Astrocyte (in vitro differentiated cells and primary cell): Measurements from ENCODE around the gene MVP. TPM values are rescaled to one million over a fixed set of nuclear protein-coding genes. Genes with fewer than 3 reads are reported as not detected.
"Not testable (repeated sequence)": the region's sequence is repeated elsewhere in the genome, so short reads cannot be mapped to it uniquely, and the experiment has no call there.

Source experiments
- DNase-seq: peaks from one replicate; pipeline ENCODE4 v3.0.0-alpha.2; 2010; ENCODE audit warnings: low read depth
- FAIRE-seq: peaks from 2 replicates; lab custom pipeline; 2011; peaks lifted over from hg19 to GRCh38; lab: Jason Lieb, UNC
- H2AFZ ChIP-seq: 2 replicates; pipeline ENCODE4 v1.6.0; 2012; ENCODE audit warnings: low read depth, low read length, inconsistent platforms
- H3K27ac ChIP-seq: 2 replicates; pipeline ENCODE4 v1.5.1; 2011; ENCODE audit warnings: low read depth, low read length, inconsistent platforms
- H3K27me3 ChIP-seq: 2 replicates; pipeline ENCODE4 v1.6.0; 2011; ENCODE audit warnings: low read length, inconsistent platforms; ENCODE audit not compliant: insufficient read depth
- H3K36me3 ChIP-seq: 2 replicates; pipeline ENCODE4 v1.5.1; 2011; ENCODE audit warnings: low read length, inconsistent platforms; ENCODE audit not compliant: insufficient read depth
- H3K4me1 ChIP-seq: 2 replicates; pipeline ENCODE4 v1.5.1; 2011; ENCODE audit warnings: low read length, inconsistent platforms; ENCODE audit not compliant: insufficient read depth
- H3K4me2 ChIP-seq: 2 replicates; pipeline ENCODE4 v1.6.0; 2012; ENCODE audit warnings: low read length, inconsistent platforms
- H3K4me3 ChIP-seq: 2 replicates; pipeline ENCODE4 v1.5.1; 2011; ENCODE audit warnings: low read depth, mild to moderate bottlenecking, low read length, inconsistent platforms; ENCODE audit not compliant: insufficient read depth
- H3K79me2 ChIP-seq: 2 replicates; pipeline ENCODE4 v1.6.0; 2012; ENCODE audit warnings: mild to moderate bottlenecking, low read length, inconsistent platforms; ENCODE audit not compliant: insufficient read depth
- H3K9ac ChIP-seq: 2 replicates; pipeline ENCODE4 v1.6.0; 2012; ENCODE audit warnings: mild to moderate bottlenecking, low read length, inconsistent platforms
- H3K9me3 ChIP-seq: 2 replicates; pipeline ENCODE4 v1.5.1; 2012; ENCODE audit warnings: low read depth, mild to moderate bottlenecking, low read length, inconsistent platforms; ENCODE audit not compliant: insufficient read depth
- H4K20me1 ChIP-seq: 2 replicates; pipeline ENCODE4 v1.6.0; 2012; ENCODE audit warnings: low read length, inconsistent platforms; ENCODE audit not compliant: insufficient read depth
- H3K27ac Mint-ChIP-seq: one replicate; pipeline ENCODE4 v1.8.0; 2021; ENCODE audit warnings: mild to moderate bottlenecking, mixed read lengths; ENCODE audit not compliant: unreplicated experiment
- H3K27me3 Mint-ChIP-seq: one replicate; pipeline ENCODE4 v1.8.0; 2021; ENCODE audit warnings: low read depth, mixed read lengths; ENCODE audit not compliant: unreplicated experiment
- H3K36me3 Mint-ChIP-seq: one replicate; pipeline ENCODE4 v1.8.0; 2021; ENCODE audit warnings: low read depth, mixed read lengths; ENCODE audit not compliant: unreplicated experiment
- H3K4me1 Mint-ChIP-seq: one replicate; pipeline ENCODE4 v1.8.0; 2021; ENCODE audit warnings: low read depth, mixed read lengths; ENCODE audit not compliant: unreplicated experiment
- H3K4me3 Mint-ChIP-seq: one replicate; pipeline ENCODE4 v1.8.0; 2021; ENCODE audit warnings: mild to moderate bottlenecking, moderate library complexity, mixed read lengths; ENCODE audit not compliant: unreplicated experiment
- H3K9me3 Mint-ChIP-seq: one replicate; pipeline ENCODE4 v1.8.0; 2021; ENCODE audit warnings: mild to moderate bottlenecking, mixed read lengths; ENCODE audit not compliant: unreplicated experiment
- CTCF ChIP-seq: IDR thresholded peaks from 2 replicates; pipeline ENCODE4 v1.5.1; 2011; ENCODE audit warnings: low read depth, mild to moderate bottlenecking, inconsistent platforms, low read length, moderate library complexity; ENCODE audit not compliant: insufficient read depth
- EZH2 ChIP-seq: IDR thresholded peaks from 2 replicates; pipeline ENCODE4 v1.6.1; 2012; ENCODE audit warnings: mild to moderate bottlenecking, low read length, inconsistent platforms; ENCODE audit not compliant: insufficient read depth
- total RNA-seq: library from RNA; stranded (reverse); gene quantifications from 2 replicates; pipeline ENCODE4 v1.2.1, GENCODE V29; 2021

The MVP gene
- total RNA-seq, 1 donor from 2014 or later, result 38.7 TPM

DNA sequence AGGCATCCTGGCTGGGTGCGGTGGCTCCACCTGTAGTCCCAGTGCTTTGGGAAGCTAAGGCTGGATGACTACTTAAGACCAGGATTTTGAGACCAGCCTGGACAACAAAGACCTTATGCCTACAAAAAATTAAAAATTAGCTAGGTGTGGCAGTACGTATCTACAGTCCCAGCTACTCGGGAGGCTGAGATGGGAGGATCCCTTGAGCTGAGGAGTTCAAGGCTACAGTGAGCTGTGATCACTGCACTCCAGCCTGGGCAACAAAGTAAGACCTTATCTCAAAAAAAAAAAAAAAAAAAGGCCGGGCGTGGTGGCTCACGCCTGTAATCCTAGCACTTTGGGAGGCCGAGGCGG is 6.1 kb downstream of the MVP start:
- Histone ChIP-seq H3K4me2 (peak overlapping the region; percentile 79), H3K9ac (peak overlapping the region; percentile 60), H4K20me1 (peaks cover 46% of the 10 kb centered on the region), H2AFZ (no peak overlapping the region), H3K9me3 (no peaks in the 10 kb centered on the region), H3K4me3 (no peak overlapping the region), H3K36me3 (no peaks in the 10 kb centered on the region), H3K4me1 (peaks cover 46% of the 10 kb centered on the region), H3K79me2 (peaks cover 87% of the 10 kb centered on the region), H3K27ac (peak overlapping the region; percentile 89), H3K27me3 (no peaks in the 10 kb centered on the region)
- FAIRE-seq (no peak), DNase-seq (no peak)
- H3K4me1 Mint-ChIP-seq, result peaks cover 22% of the 10 kb centered on the region
- peaks cover 3% of the 10 kb centered on the region for H3K36me3 Mint-ChIP-seq
- no peak overlapping the region for H3K27ac Mint-ChIP-seq
- H3K27me3 Mint-ChIP-seq, result peaks cover 2% of the 10 kb centered on the region
- TF ChIP-seq EZH2 (no peak), CTCF (no peak)
- no peaks in the 10 kb centered on the region for H3K9me3 Mint-ChIP-seq
- no peak overlapping the region for H3K4me3 Mint-ChIP-seq

DNA sequence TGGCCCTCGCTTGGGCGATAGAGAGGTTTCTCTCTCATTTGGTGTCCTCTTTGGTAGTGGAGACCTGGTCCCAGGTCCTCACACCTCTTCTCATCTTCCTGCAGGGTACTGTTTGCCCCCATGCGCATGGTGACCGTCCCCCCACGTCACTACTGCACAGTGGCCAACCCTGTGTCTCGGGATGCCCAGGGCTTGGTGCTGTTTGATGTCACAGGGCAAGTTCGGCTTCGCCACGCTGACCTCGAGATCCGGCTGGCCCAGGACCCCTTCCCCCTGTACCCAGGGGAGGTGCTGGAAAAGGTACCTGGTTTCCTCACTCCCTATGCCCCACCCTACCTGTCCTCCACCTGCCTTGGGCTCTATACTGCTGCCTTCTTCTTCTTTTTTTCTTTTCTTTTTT is 10.5 kb downstream of the MVP start:
- peaks cover 6% of the 10 kb centered on the region for H3K4me1 ChIP-seq
- Mint-ChIP-seq H3K27me3 (peaks cover 2% of the 10 kb centered on the region), H3K27ac (no peak overlapping the region), H3K36me3 (peaks cover 17% of the 10 kb centered on the region), H3K4me1 (peaks cover 4% of the 10 kb centered on the region), H3K4me3 (no peak overlapping the region), H3K9me3 (peaks cover 2% of the 10 kb centered on the region)
- H2AFZ ChIP-seq, result no peak overlapping the region
- no peak overlapping the region for H3K4me2 ChIP-seq
- DNase-seq (no peak), FAIRE-seq (no peak)
- H4K20me1 ChIP-seq, result peaks cover 47% of the 10 kb centered on the region
- H3K9ac ChIP-seq, result no peak overlapping the region
- TF ChIP-seq EZH2, result no peak
- no peak for TF ChIP-seq CTCF
- H3K36me3 ChIP-seq, result peaks cover 10% of the 10 kb centered on the region
- no peaks in the 10 kb centered on the region for H3K27me3 ChIP-seq
- H3K9me3 ChIP-seq, result no peaks in the 10 kb centered on the region
- no peak overlapping the region for H3K4me3 ChIP-seq
- peaks cover 49% of the 10 kb centered on the region for H3K79me2 ChIP-seq
- H3K27ac ChIP-seq, result no peak overlapping the region

- no peak overlapping the region for H3K9ac ChIP-seq
- Mint-ChIP-seq H3K27me3 (peaks cover 2% of the 10 kb centered on the region), H3K4me1 (peaks cover 4% of the 10 kb centered on the region)
Measured at GRCh38 chr16:29831490-29831889, 11.2 kb downstream of the MVP start.

GRCh38 chr16:29833219-29833618 is 13.0 kb downstream of the MVP start:
- not testable (repeated sequence) for DNase-seq, H3K4me3 Mint-ChIP-seq, H3K27ac Mint-ChIP-seq, H3K4me1 ChIP-seq, H3K4me2 ChIP-seq, H3K9me3 Mint-ChIP-seq, H3K4me3 ChIP-seq, FAIRE-seq, H3K9ac ChIP-seq, H3K9me3 ChIP-seq, H3K27me3 ChIP-seq, H3K27ac ChIP-seq, H2AFZ ChIP-seq, H3K27me3 Mint-ChIP-seq, H3K4me1 Mint-ChIP-seq
- Histone ChIP-seq H3K79me2 (peaks cover 27% of the 10 kb centered on the region), H4K20me1 (peaks cover 40% of the 10 kb centered on the region), H3K36me3 (peaks cover 22% of the 10 kb centered on the region)
- peaks cover 23% of the 10 kb centered on the region for H3K36me3 Mint-ChIP-seq

More at GRCh38 chr16:29831490-29831889, 11.2 kb downstream of the MVP start:
- peaks cover 44% of the 10 kb centered on the region for H4K20me1 ChIP-seq
- H3K36me3 Mint-ChIP-seq, result peaks cover 18% of the 10 kb centered on the region
- no peak overlapping the region for H3K27ac Mint-ChIP-seq
- H2AFZ ChIP-seq, result no peak overlapping the region
- peaks cover 10% of the 10 kb centered on the region for H3K36me3 ChIP-seq
- no peaks in the 10 kb centered on the region for H3K27me3 ChIP-seq
- H3K9me3 ChIP-seq, result no peaks in the 10 kb centered on the region
- no peak overlapping the region for H3K4me3 ChIP-seq
- peaks cover 43% of the 10 kb centered on the region for H3K79me2 ChIP-seq
- no peak overlapping the region for H3K4me2 ChIP-seq
- H3K9me3 Mint-ChIP-seq, result peaks cover 2% of the 10 kb centered on the region
- H3K4me3 Mint-ChIP-seq, result no peak overlapping the region
- no peak for DNase-seq
- TF ChIP-seq EZH2 (no peak), CTCF (no peak)
- no peak for FAIRE-seq
- H3K4me1 ChIP-seq, result no peaks in the 10 kb centered on the region
- H3K27ac ChIP-seq, result no peak overlapping the region
